GM21423 (cell line): Measurements from ENCODE around the gene TMEM53.
A peak's percentile ranks its signal among the peaks of the same experiment; 100 is the strongest.

Experiments used
- ATAC-seq: cut with Tn5 transposase; IDR thresholded peaks from one replicate; pipeline ENCODE4 v1.9.1; 2021; ENCODE audit warnings: mild to moderate bottlenecking, moderate library complexity; ENCODE audit not compliant: unreplicated experiment

The TMEM53 gene

GRCh38 chr1:44631647-44632539 lies 42.4 kb downstream of the TMEM53 start:
- ATAC-seq: peak; percentile 75

- ATAC-seq: no peak
Measured at GRCh38 chr1:44631333-44631646, 43.0 kb downstream of the TMEM53 start.

GRCh38 chr1:44630116-44630515 lies 44.2 kb downstream of the TMEM53 start:
- no peak for ATAC-seq

GRCh38 chr1:44628962-44629756 lies 45.1 kb downstream of the TMEM53 start:
- ATAC-seq: no peak

- no peak for ATAC-seq
Measured at GRCh38 chr1:44625348-44625747, 48.9 kb downstream of the TMEM53 start.

GRCh38 chr1:44624268-44624901 lies 49.9 kb downstream of the TMEM53 start:
- no peak for ATAC-seq

- no peak for ATAC-seq
Measured at GRCh38 chr1:44621841-44622286, 52.4 kb downstream of the TMEM53 start.

- no peak for ATAC-seq
Measured at GRCh38 chr1:44620072-44620471, 54.2 kb downstream of the TMEM53 start.

- ATAC-seq: no peak
Measured at GRCh38 chr1:44619261-44619900, 54.9 kb downstream of the TMEM53 start.

GRCh38 chr1:44617703-44618029 lies 56.6 kb downstream of the TMEM53 start:
- no peak for ATAC-seq

GRCh38 chr1:44616991-44617702 lies 57.1 kb downstream of the TMEM53 start:
- no peak for ATAC-seq

GRCh38 chr1:44616284-44616990 lies 57.8 kb downstream of the TMEM53 start:
- no peak for ATAC-seq

- ATAC-seq: no peak
Measured at GRCh38 chr1:44613941-44614340, 60.3 kb downstream of the TMEM53 start.

GRCh38 chr1:44611866-44612265 lies 62.4 kb downstream of the TMEM53 start:
- ATAC-seq: no peak

- no peak for ATAC-seq
Measured at GRCh38 chr1:44611419-44611818, 62.9 kb downstream of the TMEM53 start.

- no peak for ATAC-seq
Measured at GRCh38 chr1:44610527-44611148, 63.6 kb downstream of the TMEM53 start.

- no peak for ATAC-seq
Measured at GRCh38 chr1:44609768-44610526, 64.3 kb downstream of the TMEM53 start.

GRCh38 chr1:44609412-44609767 lies 64.9 kb downstream of the TMEM53 start:
- ATAC-seq: no peak

- no peak for ATAC-seq
Measured at GRCh38 chr1:44608141-44608540, 66.1 kb downstream of the TMEM53 start.
